CD4-positive, alpha-beta memory T cell (primary cell): ENCODE results near the gene MRPS35. TPM values are rescaled to one million over a fixed set of nuclear protein-coding genes. Genes with fewer than 3 reads are reported as not detected.

ENCODE experiments used
- CTCF ChIA-PET: fragments of 350-600 bp; sonication (Branson Sonifier 250); formaldehyde crosslinking; loops from one replicate; lab custom pipeline; 2021; ENCODE audit warnings: inconsistent platforms; ENCODE audit not compliant: partially characterized antibody; lab: Charles Lee
- POLR2A ChIA-PET: fragments of 350-600 bp; sonication (Branson Sonifier 250); formaldehyde crosslinking; loops from one replicate; lab custom pipeline; 2021; ENCODE audit not compliant: partially characterized antibody; lab: Charles Lee
- DNase-seq, 5 donors: peaks; one replicate each; pipeline versions ENCODE4 v3.0.0 to v3.0.0-alpha.2; 2020 to 2022; ENCODE audit warnings: mixed read lengths in 1 of 5
- H3K27ac ChIP-seq: one replicate; pipeline ENCODE4 v1.7.0; 2013; ENCODE audit warnings: low read depth, low read length
- H3K27me3 ChIP-seq: 2 replicates; pipeline ENCODE4 v1.7.0; 2013; ENCODE audit warnings: mild to moderate bottlenecking, low read length, moderate library complexity; ENCODE audit not compliant: insufficient read depth
- H3K36me3 ChIP-seq: 2 replicates; pipeline ENCODE4 v1.7.0; 2013; ENCODE audit warnings: mild to moderate bottlenecking, low read length, moderate library complexity; ENCODE audit not compliant: insufficient read depth
- H3K4me1 ChIP-seq: 2 replicates; pipeline ENCODE4 v1.7.0; 2013; ENCODE audit warnings: mild to moderate bottlenecking, low read length, moderate library complexity; ENCODE audit not compliant: insufficient read depth
- H3K4me3 ChIP-seq, 2 donors: one replicate each; pipeline ENCODE4 v1.7.0; 2013; ENCODE audit warnings: low read length in 2 of 2, mild to moderate bottlenecking in 1 of 2
- H3K9me3 ChIP-seq, 2 donors: one replicate each; pipeline ENCODE4 v1.7.0; 2013; ENCODE audit warnings: low read length in 2 of 2, control low read depth in 1 of 2; ENCODE audit not compliant: control insufficient read depth in 1 of 2
- H3K27ac Mint-ChIP-seq, 7 donors: one replicate each; pipeline ENCODE4 v1.8.0; 2020 to 2021; ENCODE audit warnings: mixed read lengths in 7 of 7, mild to moderate bottlenecking in 6 of 7, inconsistent platforms in 3 of 7, moderate library complexity in 3 of 7
- H3K27me3 Mint-ChIP-seq, 2 donors: one replicate each; pipeline ENCODE4 v1.8.0; 2020 to 2021; ENCODE audit warnings: mixed read lengths in 2 of 2
- H3K36me3 Mint-ChIP-seq, 2 donors: one replicate each; pipeline ENCODE4 v1.8.0; 2020 to 2021; ENCODE audit warnings: mixed read lengths in 2 of 2, inconsistent platforms in 1 of 2, mild to moderate bottlenecking in 1 of 2
- H3K4me1 Mint-ChIP-seq, 4 donors: one replicate each; pipeline ENCODE4 v1.8.0; 2020 to 2021; ENCODE audit warnings: mixed read lengths in 4 of 4, mild to moderate bottlenecking in 1 of 4
- H3K4me3 Mint-ChIP-seq, 8 donors: one replicate each; pipeline ENCODE4 v1.8.0; 2020 to 2021; ENCODE audit warnings: mixed read lengths in 8 of 8, mild to moderate bottlenecking in 7 of 8, moderate library complexity in 6 of 8, inconsistent platforms in 3 of 8
- H3K9me3 Mint-ChIP-seq, 8 donors: one replicate each; pipeline ENCODE4 v1.8.0; 2020 to 2021; ENCODE audit warnings: mixed read lengths in 8 of 8, mild to moderate bottlenecking in 5 of 8, inconsistent platforms in 3 of 8, moderate library complexity in 1 of 8
- intact Hi-C: fragments of 100-400 bp; cut with micrococcal nuclease; formaldehyde crosslinking; loops from one replicate; pipeline ENCODE4 v1.15.1; 2023
- polyA plus RNA-seq, 2 donors: library from polyadenylated mRNA; unstranded; fragments of 300-500 nt; fragmentation: Illumina TruSeq; gene quantifications; one replicate each; pipeline ENCODE4 v1.2.3, GENCODE V29; 2021
- total RNA-seq, 2 experiments: library from RNA; stranded (reverse); gene quantifications; one replicate each; pipeline ENCODE4 v1.2.3, GENCODE V29; 2021

MRPS35 gene
- total and polyA plus RNA-seq, 4 experiments from 2014 or later: 20.3 to 69.8 (median 41.2) TPM

- POLR2A ChIA-PET: no interaction called here
- no peak overlapping the region for H3K27ac Mint-ChIP-seq
- peaks cover 1 to 6% of the 10 kb centered on the region in 2 donors for H3K36me3 Mint-ChIP-seq
- H3K27me3 Mint-ChIP-seq: no peaks in the 10 kb centered on the region
- H3K4me3 Mint-ChIP-seq: no peak overlapping the region
- no peak overlapping the region for H3K27ac ChIP-seq
- H3K4me1 ChIP-seq: no peaks in the 10 kb centered on the region
- H3K9me3 ChIP-seq: no peaks in the 10 kb centered on the region
- no peaks in the 10 kb centered on the region for H3K4me1 Mint-ChIP-seq
- intact Hi-C loops: no loop called here
- no peaks in the 10 kb centered on the region for H3K36me3 ChIP-seq
- H3K9me3 Mint-ChIP-seq: no peaks in the 10 kb centered on the region
- DNase-seq: no peak
- no peak overlapping the region for H3K4me3 ChIP-seq
- no peaks in the 10 kb centered on the region for H3K27me3 ChIP-seq
- CTCF ChIA-PET: no interaction called here
Observed at GRCh38 chr12:27693403-27693802, 17.2 kb upstream of the MRPS35 start.

GRCh38 chr12:27695556-27696292 is 14.9 kb upstream of the MRPS35 start:
- H3K27ac Mint-ChIP-seq: peak overlapping the region in 1 of 7 donors; percentile 31
- Histone ChIP-seq H3K36me3 (no peaks in the 10 kb centered on the region), H3K4me1 (no peaks in the 10 kb centered on the region), H3K4me3 (no peak overlapping the region), H3K27me3 (no peaks in the 10 kb centered on the region), H3K9me3 (no peaks in the 10 kb centered on the region), H3K27ac (no peak overlapping the region)
- intact Hi-C loops: no loop called here
- H3K4me1 Mint-ChIP-seq: no peaks in the 10 kb centered on the region
- no peak for DNase-seq
- H3K4me3 Mint-ChIP-seq: no peak overlapping the region
- ChIA-PET POLR2A (no interaction called here), CTCF (interaction anchor here (0.7 to 1.4 kb wide), 2 partner anchors 8 to 1717 kb away, joined by 3 read pairs; no protein-coding TSS in a partner anchor)
- peaks cover 0 to 3% of the 10 kb centered on the region in 2 donors for H3K27me3 Mint-ChIP-seq
- H3K9me3 Mint-ChIP-seq: no peaks in the 10 kb centered on the region
- H3K36me3 Mint-ChIP-seq: peaks cover 1 to 6% of the 10 kb centered on the region in 2 donors

GRCh38 chr12:27696293-27696652 is 14.4 kb upstream of the MRPS35 start, which contains the start of gene REP15:
Gene REP15, plus strand, starts transcription at chr12:27696447. Its CDS starts 116 bp downstream, at chr12:27696563.
- Mint-ChIP-seq H3K36me3 (peaks cover 1 to 6% of the 10 kb centered on the region in 2 donors), H3K27me3 (peaks cover 0 to 6% of the 10 kb centered on the region in 2 donors), H3K9me3 (no peaks in the 10 kb centered on the region), H3K27ac (peak within 1 kb of the TSS in 1 of 7 donors; percentile 31), H3K4me3 (no peak within 1 kb of the TSS), H3K4me1 (no peaks in the 10 kb centered on the region)
- intact Hi-C loops: no loop called here
- Histone ChIP-seq H3K9me3 (no peaks in the 10 kb centered on the region), H3K4me3 (no peak within 1 kb of the TSS), H3K36me3 (no peaks in the 10 kb centered on the region), H3K4me1 (no peaks in the 10 kb centered on the region), H3K27ac (no peak within 1 kb of the TSS), H3K27me3 (no peaks in the 10 kb centered on the region)
- DNase-seq: no peak
- POLR2A ChIA-PET: no interaction called here
- CTCF ChIA-PET: interaction anchor here (1.4 kb wide), 1 partner anchor 8 kb away, joined by 3 read pairs; no protein-coding TSS in a partner anchor

- Mint-ChIP-seq H3K4me3 (no peak overlapping the region), H3K27me3 (peaks cover 0 to 7% of the 10 kb centered on the region in 2 donors), H3K4me1 (no peaks in the 10 kb centered on the region), H3K9me3 (no peaks in the 10 kb centered on the region), H3K27ac (no peak overlapping the region), H3K36me3 (peaks cover 1 to 6% of the 10 kb centered on the region in 2 donors)
- Histone ChIP-seq H3K27ac (no peak overlapping the region), H3K36me3 (no peaks in the 10 kb centered on the region), H3K4me3 (no peak overlapping the region), H3K9me3 (no peaks in the 10 kb centered on the region), H3K4me1 (no peaks in the 10 kb centered on the region), H3K27me3 (no peaks in the 10 kb centered on the region)
- no peak for DNase-seq
- POLR2A ChIA-PET: no interaction called here
- intact Hi-C loops: no loop called here
- CTCF ChIA-PET: interaction anchor here (1.4 kb wide), 1 partner anchor 7 kb away, joined by 3 read pairs; no protein-coding TSS in a partner anchor
Observed at GRCh38 chr12:27696864-27697564, 13.6 kb upstream of the MRPS35 start.

- intact Hi-C loops: loop anchor here (1.0 to 10.0 kb wide), 2 partner anchors 269 to 679 kb away; partner anchors contain the start of gene MED21
- POLR2A ChIA-PET: no interaction called here
Observed at GRCh38 chr12:27703720-27704452, 6.7 kb upstream of the MRPS35 start.

GRCh38 chr12:27705263-27705662 is 5.4 kb upstream of the MRPS35 start:
- Histone ChIP-seq H3K9me3 (no peaks in the 10 kb centered on the region), H3K4me3 (no peak overlapping the region), H3K27me3 (no peaks in the 10 kb centered on the region), H3K36me3 (no peaks in the 10 kb centered on the region), H3K27ac (no peak overlapping the region), H3K4me1 (no peaks in the 10 kb centered on the region)
- no peak for DNase-seq
- CTCF ChIA-PET: interaction anchor here (1.2 to 7.6 kb wide), 3 partner anchors 31 to 271 kb away, joined by 4 to 65 read pairs (median 18); no protein-coding TSS in a partner anchor
- H3K9me3 Mint-ChIP-seq: peaks cover 0 to 2% (median 0%) of the 10 kb centered on the region in 8 donors
- H3K4me1 Mint-ChIP-seq: peaks cover 0 to 4% (median 3%) of the 10 kb centered on the region in 4 donors
- intact Hi-C loops: loop anchor here (10.0 kb wide), 1 partner anchor 680 kb away; the partner anchor contains the start of gene MED21
- H3K36me3 Mint-ChIP-seq: peaks cover 0 to 3% of the 10 kb centered on the region in 2 donors
- H3K27ac Mint-ChIP-seq: no peak overlapping the region
- peaks cover 2 to 4% of the 10 kb centered on the region in 2 donors for H3K27me3 Mint-ChIP-seq
- no peak overlapping the region for H3K4me3 Mint-ChIP-seq
- POLR2A ChIA-PET: no interaction called here

More at GRCh38 chr12:27703720-27704452, 6.7 kb upstream of the MRPS35 start:
- Mint-ChIP-seq H3K4me3 (no peak overlapping the region), H3K27me3 (peaks cover 2 to 7% of the 10 kb centered on the region in 2 donors), H3K9me3 (no peaks in the 10 kb centered on the region), H3K4me1 (peaks cover 0 to 3% (median 0%) of the 10 kb centered on the region in 4 donors), H3K27ac (peak overlapping the region in 1 of 7 donors; percentile 47), H3K36me3 (no peaks in the 10 kb centered on the region)
- CTCF ChIA-PET: interaction anchor here (0.7 to 7.6 kb wide), 8 partner anchors 8 to 688 kb away, joined by 3 to 65 read pairs (median 4); partner anchors contain the start of gene REP15
- H3K36me3 ChIP-seq: no peaks in the 10 kb centered on the region
- no peaks in the 10 kb centered on the region for H3K9me3 ChIP-seq
- H3K27ac ChIP-seq: no peak overlapping the region
- H3K27me3 ChIP-seq: no peaks in the 10 kb centered on the region
- no peaks in the 10 kb centered on the region for H3K4me1 ChIP-seq
- H3K4me3 ChIP-seq: no peak overlapping the region
- peak; percentile 52 to 68 (median 58) for DNase-seq
